H9 (cell line): Measurements from ENCODE around the gene MPV17L2. TPM values are rescaled to one million over a fixed set of nuclear protein-coding genes. Genes with fewer than 3 reads are reported as not detected.

Source experiments
- DNase-seq: peaks from one replicate; pipeline ENCODE4 v3.0.0-alpha.2; 2017
- H2AFZ ChIP-seq: one replicate; pipeline ENCODE4 v1.6.1; 2013; ENCODE audit warnings: mild to moderate bottlenecking, low read length, control low read depth, moderate library complexity
- H2AK5ac ChIP-seq: 2 replicates; pipeline ENCODE4 v1.6.1; 2013; ENCODE audit warnings: low read length, control low read depth, mixed read lengths; ENCODE audit not compliant: insufficient read length
- H2BK120ac ChIP-seq: one replicate; pipeline ENCODE4 v1.6.1; 2013; ENCODE audit warnings: low read depth, mild to moderate bottlenecking, low read length, control low read depth, inconsistent platforms; ENCODE audit not compliant: poor library complexity, severe bottlenecking
- H2BK12ac ChIP-seq: 2 replicates; pipeline ENCODE4 v1.6.1; 2013; ENCODE audit warnings: low read length, control low read depth, mixed read lengths, low read depth; ENCODE audit not compliant: insufficient read length
- H2BK15ac ChIP-seq: 2 replicates; pipeline ENCODE4 v1.6.1; 2013; ENCODE audit warnings: low read depth, low read length, control low read depth
- H2BK20ac ChIP-seq: one replicate; pipeline ENCODE4 v1.6.1; 2013; ENCODE audit warnings: low read depth, mild to moderate bottlenecking, low read length, control low read depth, inconsistent platforms; ENCODE audit not compliant: poor library complexity, severe bottlenecking
- H2BK5ac ChIP-seq: 2 replicates; pipeline ENCODE4 v1.6.1; 2013; ENCODE audit warnings: low read length, control low read depth, mixed read lengths; ENCODE audit not compliant: insufficient read length
- H3K14ac ChIP-seq: 2 replicates; pipeline ENCODE4 v1.6.1; 2013; ENCODE audit warnings: low read length, control low read depth; ENCODE audit not compliant: insufficient read depth
- H3K18ac ChIP-seq: 2 replicates; pipeline ENCODE4 v1.6.1; 2013; ENCODE audit warnings: low read depth, mild to moderate bottlenecking, mixed read lengths, low read length, control low read depth; ENCODE audit not compliant: insufficient read length
- H3K23ac ChIP-seq: 2 replicates; pipeline ENCODE4 v1.6.1; 2013; ENCODE audit warnings: low read length, control low read depth, mixed read lengths, low read depth; ENCODE audit not compliant: insufficient read length
- H3K23me2 ChIP-seq: 2 replicates; pipeline ENCODE4 v1.6.1; 2013; ENCODE audit warnings: low read depth, mild to moderate bottlenecking, mixed read lengths, low read length, control low read depth; ENCODE audit not compliant: insufficient read length, poor library complexity, severe bottlenecking
- H3K27ac ChIP-seq: 2 replicates; pipeline ENCODE4 v1.5.1; 2013; ENCODE audit warnings: low read length, control low read depth, mixed read lengths, low read depth; ENCODE audit not compliant: insufficient read length
- H3K27me3 ChIP-seq: 2 replicates; pipeline ENCODE4 v1.6.1; 2013; ENCODE audit warnings: low read length, control low read depth, inconsistent platforms; ENCODE audit not compliant: insufficient read depth
- H3K4ac ChIP-seq: 2 replicates; pipeline ENCODE4 v1.6.1; 2013; ENCODE audit warnings: low read depth, mild to moderate bottlenecking, control low read depth, inconsistent platforms, low read length, moderate library complexity
- H3K4me1 ChIP-seq: 2 replicates; pipeline ENCODE4 v1.6.1; 2013; ENCODE audit warnings: low read length, control low read depth, inconsistent platforms; ENCODE audit not compliant: insufficient read depth
- H3K4me2 ChIP-seq: 2 replicates; pipeline ENCODE4 v1.6.1; 2013; ENCODE audit warnings: low read length, control low read depth, mixed read lengths; ENCODE audit not compliant: insufficient read length, insufficient read depth
- H3K56ac ChIP-seq: 2 replicates; pipeline ENCODE4 v1.6.1; 2013; ENCODE audit warnings: low read depth, mild to moderate bottlenecking, mixed read lengths, low read length, control low read depth; ENCODE audit not compliant: insufficient read length
- H3K79me1 ChIP-seq: 2 replicates; pipeline ENCODE4 v1.6.1; 2013; ENCODE audit warnings: low read depth, mild to moderate bottlenecking, moderate library complexity, low read length, control low read depth, inconsistent platforms; ENCODE audit not compliant: insufficient read depth, poor library complexity, severe bottlenecking
- H3K79me2 ChIP-seq: 2 replicates; pipeline ENCODE4 v1.6.1; 2013; ENCODE audit warnings: low read length, control low read depth, inconsistent platforms; ENCODE audit not compliant: insufficient read depth
- H3K9ac ChIP-seq: 2 replicates; pipeline ENCODE4 v1.6.1; 2013; ENCODE audit warnings: low read length, control low read depth, mixed read lengths; ENCODE audit not compliant: insufficient read length; ENCODE audit errors: extremely low read depth
- H3K9me3 ChIP-seq: one replicate; pipeline ENCODE4 v1.6.1; 2013; ENCODE audit warnings: low read depth, low read length, inconsistent platforms; ENCODE audit not compliant: control insufficient read depth
- H3T11ph ChIP-seq: one replicate; pipeline ENCODE4 v1.6.1; 2013; ENCODE audit warnings: mild to moderate bottlenecking, low read length, control low read depth, inconsistent platforms
- H4K20me1 ChIP-seq: one replicate; pipeline ENCODE4 v1.6.1; 2013; ENCODE audit not compliant: control insufficient read depth, insufficient read length, insufficient read depth
- H4K5ac ChIP-seq: 2 replicates; pipeline ENCODE4 v1.6.1; 2013; ENCODE audit warnings: low read depth, mild to moderate bottlenecking, mixed read lengths, low read length, control low read depth; ENCODE audit not compliant: insufficient read length
- H4K8ac ChIP-seq: replicated peaks from 2 replicates; pipeline ENCODE4 v1.6.1; 2013; ENCODE audit warnings: low read length, control low read depth, mixed read lengths, low read depth; ENCODE audit not compliant: insufficient read length
- H4K91ac ChIP-seq: 2 replicates; pipeline ENCODE4 v1.6.1; 2013; ENCODE audit warnings: low read depth, mild to moderate bottlenecking, moderate library complexity, mixed read lengths, low read length, control low read depth; ENCODE audit not compliant: insufficient read length
- H3K27ac Mint-ChIP-seq, 3 experiments: 2 replicates in 2 of 3; 3 replicates in 1 of 3; pipeline ENCODE4 v1.8.0; 2020 to 2021; ENCODE audit warnings: mixed read lengths in 3 of 3, mild to moderate bottlenecking in 1 of 3, moderate library complexity in 1 of 3
- H3K27me3 Mint-ChIP-seq: 2 replicates; pipeline ENCODE4 v1.8.0; 2021; ENCODE audit warnings: low read depth, mild to moderate bottlenecking, moderate library complexity, mixed read lengths
- H3K36me3 Mint-ChIP-seq, 3 experiments: 2 replicates in 2 of 3; 3 replicates in 1 of 3; pipeline ENCODE4 v1.8.0; 2020 to 2021; ENCODE audit warnings: low read depth in 3 of 3, mixed read lengths in 3 of 3; ENCODE audit not compliant: insufficient read depth in 1 of 3
- H3K4me1 Mint-ChIP-seq, 2 experiments: 2 replicates each; pipeline ENCODE4 v1.8.0; 2020; ENCODE audit warnings: mixed read lengths in 2 of 2
- H3K4me3 Mint-ChIP-seq, 2 experiments: 2 replicates in 1 of 2; 3 replicates in 1 of 2; pipeline ENCODE4 v1.8.0; 2020 to 2021; ENCODE audit warnings: mild to moderate bottlenecking in 2 of 2, mixed read lengths in 2 of 2, moderate library complexity in 1 of 2
- H3K9me3 Mint-ChIP-seq, 2 experiments: 2 replicates in 1 of 2; 3 replicates in 1 of 2; pipeline ENCODE4 v1.8.0; 2020; ENCODE audit warnings: mild to moderate bottlenecking in 2 of 2, mixed read lengths in 2 of 2, moderate library complexity in 1 of 2
- WGBS: extraction: QIAGEN DNeasy Blood & Tissue Kit; methylation state at CpG from one replicate; pipeline ENCODE4 v1.1.7; 2013; ENCODE audit warnings: missing lambda C conversion rate, low lambda C conversion rate, mixed read lengths; ENCODE audit not compliant: insufficient read length; ENCODE audit errors: extremely low coverage; 5-methylcytosine and 5-hydroxymethylcytosine counted together
- total RNA-seq: library from RNA; stranded (reverse); gene quantifications from 2 replicates; pipeline ENCODE4 v1.2.1, GENCODE V29; 2021
- TF ChIP-seq, protein P1 (sequence below): fragments of 200-600 bp; sonication (generic); conservative IDR thresholded peaks from 3 replicates; pipeline ENCODE4 v1.8.0; 2021; ENCODE audit warnings: antibody characterized with exemption, mild to moderate bottlenecking

The MPV17L2 gene
- total RNA-seq, 1 experiment from 2014 or later: 26.4 TPM

DNA sequence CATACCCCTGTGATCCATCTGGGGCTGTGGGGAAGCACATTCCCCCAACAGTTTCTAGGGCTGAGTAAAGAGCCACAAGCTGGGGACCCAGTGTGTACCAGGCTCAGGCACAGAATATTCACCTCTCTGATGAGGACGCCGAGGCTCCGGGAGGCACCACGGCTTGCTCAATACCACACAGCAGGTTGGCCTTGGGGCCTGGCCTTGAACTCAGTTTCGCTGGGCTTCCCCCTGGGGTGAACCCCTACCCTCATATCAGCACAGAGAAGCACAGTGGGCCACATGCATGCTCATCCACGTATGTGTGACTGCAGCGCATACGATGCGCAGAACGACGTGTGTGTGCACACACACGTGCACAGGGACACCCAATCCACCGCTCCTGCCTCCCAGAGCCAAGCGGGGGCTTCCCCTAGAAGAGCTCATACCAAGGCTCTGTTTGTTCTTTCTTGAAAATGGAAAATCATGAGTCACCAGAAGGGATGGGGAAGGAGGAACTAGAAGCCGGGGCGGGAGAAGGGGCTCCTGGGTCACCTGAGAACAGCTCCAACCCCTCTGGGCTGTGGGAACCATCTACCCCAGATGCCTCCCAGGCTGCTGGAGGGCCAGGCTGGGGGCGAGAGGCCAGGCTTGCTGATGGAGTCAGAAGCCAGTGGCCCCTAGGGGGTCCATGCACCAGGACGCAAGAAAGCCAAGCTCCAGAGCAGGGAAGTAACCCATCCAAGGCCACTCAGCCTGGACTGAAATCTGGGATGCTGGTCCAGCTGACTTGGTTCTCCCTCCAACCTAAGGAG, 38.1 kb downstream of the MPV17L2 start:
- DNase-seq: no peak
- H3K27me3 Mint-ChIP-seq: peaks cover 44% of the 10 kb centered on the region

More for the DNA sequence above, 38.1 kb downstream of the MPV17L2 start:
- H3K27ac ChIP-seq: no peak overlapping the region
- TF ChIP-seq, protein P1, sequence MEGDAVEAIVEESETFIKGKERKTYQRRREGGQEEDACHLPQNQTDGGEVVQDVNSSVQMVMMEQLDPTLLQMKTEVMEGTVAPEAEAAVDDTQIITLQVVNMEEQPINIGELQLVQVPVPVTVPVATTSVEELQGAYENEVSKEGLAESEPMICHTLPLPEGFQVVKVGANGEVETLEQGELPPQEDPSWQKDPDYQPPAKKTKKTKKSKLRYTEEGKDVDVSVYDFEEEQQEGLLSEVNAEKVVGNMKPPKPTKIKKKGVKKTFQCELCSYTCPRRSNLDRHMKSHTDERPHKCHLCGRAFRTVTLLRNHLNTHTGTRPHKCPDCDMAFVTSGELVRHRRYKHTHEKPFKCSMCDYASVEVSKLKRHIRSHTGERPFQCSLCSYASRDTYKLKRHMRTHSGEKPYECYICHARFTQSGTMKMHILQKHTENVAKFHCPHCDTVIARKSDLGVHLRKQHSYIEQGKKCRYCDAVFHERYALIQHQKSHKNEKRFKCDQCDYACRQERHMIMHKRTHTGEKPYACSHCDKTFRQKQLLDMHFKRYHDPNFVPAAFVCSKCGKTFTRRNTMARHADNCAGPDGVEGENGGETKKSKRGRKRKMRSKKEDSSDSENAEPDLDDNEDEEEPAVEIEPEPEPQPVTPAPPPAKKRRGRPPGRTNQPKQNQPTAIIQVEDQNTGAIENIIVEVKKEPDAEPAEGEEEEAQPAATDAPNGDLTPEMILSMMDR: no peak
- no peaks in the 10 kb centered on the region for H4K20me1 ChIP-seq
- H2BK5ac ChIP-seq: no peak overlapping the region
- Mint-ChIP-seq H3K9me3 (peaks cover 0 to 6% of the 10 kb centered on the region in 2 experiments; a peak in 2 of 5 replicates), H3K4me3 (peak overlapping the region in 1 of 2 experiments; percentile 19; a peak in 1 of 5 replicates), H3K27ac (peak overlapping the region in 2 of 3 experiments; percentile 71 to 82; a peak in 2 of 7 replicates), H3K36me3 (no peaks in the 10 kb centered on the region), H3K4me1 (peaks cover 32 to 36% of the 10 kb centered on the region in 2 experiments)
- H2BK12ac ChIP-seq: no peak overlapping the region
- no peaks in the 10 kb centered on the region; the same call in 1 of the 2 replicates for H3K4me1 ChIP-seq
- no peaks in the 10 kb centered on the region for H3K79me1 ChIP-seq
- H2AFZ ChIP-seq: no peak overlapping the region
- H3K79me2 ChIP-seq: no peaks in the 10 kb centered on the region
- H3K4me2 ChIP-seq: no peak overlapping the region
- no peak overlapping the region for H3K23ac ChIP-seq
- H2BK20ac ChIP-seq: no peak overlapping the region
- no peak overlapping the region for H2BK120ac ChIP-seq
- no peak overlapping the region for H3T11ph ChIP-seq
- H3K18ac ChIP-seq: no peak overlapping the region
- no peak overlapping the region for H2BK15ac ChIP-seq
- H4K8ac ChIP-seq: no peak overlapping the region
- H3K9me3 ChIP-seq: no peaks in the 10 kb centered on the region
- no CpG with 5 or more reads among the region's 18 CpGs for WGBS
- H3K4ac ChIP-seq: no peak overlapping the region
- H3K23me2 ChIP-seq: peaks cover 16% of the 10 kb centered on the region
- H2AK5ac ChIP-seq: no peak overlapping the region
- no peak overlapping the region for H3K9ac ChIP-seq
- no peaks in the 10 kb centered on the region for H3K27me3 ChIP-seq
- H3K14ac ChIP-seq: no peak overlapping the region
- no peak overlapping the region for H3K56ac ChIP-seq
- H4K5ac ChIP-seq: no peak overlapping the region
- H4K91ac ChIP-seq: no peak overlapping the region
